Adrenal gland (tissue), 12 donors: ENCODE data around the gene SRSF9. TPM values are rescaled to one million over a fixed set of nuclear protein-coding genes. Genes with fewer than 3 reads are reported as not detected.
A peak's percentile ranks its signal among the peaks of the same experiment; 100 is the strongest.

ENCODE experiments used
- DNase-seq, 7 donors: peaks; one replicate each; pipeline ENCODE4 v3.0.0-alpha.2; 2019 to 2020
- H3K27ac ChIP-seq, 5 donors: fragments of 200-600 bp; sonication (generic) in 4 of 5; 1 replicate in 3 of 5; 2 replicates in 2 of 5; pipeline versions ENCODE4 v1.5.1 to v1.8.0; 2016 to 2020; ENCODE audit warnings: mild to moderate bottlenecking in 1 of 5
- H3K27me3 ChIP-seq: fragments of 200-600 bp; 2 replicates; pipeline ENCODE4 v1.8.0; 2021
- H3K36me3 ChIP-seq, 2 donors: fragments of 200-600 bp; replicated peaks in 1 of 2; 1 replicate in 1 of 2; 2 replicates in 1 of 2; pipeline versions ENCODE4 v1.5.1 to v1.8.0; 2018 to 2022
- H3K4me1 ChIP-seq, 2 donors: fragments of 200-600 bp; replicated peaks in 1 of 2; 1 replicate in 1 of 2; 2 replicates in 1 of 2; pipeline versions ENCODE4 v1.5.1 to v1.8.0; 2018 to 2021
- H3K4me3 ChIP-seq, 4 donors: fragments of 200-600 bp; sonication (generic) in 3 of 4; one replicate each; pipeline ENCODE4 v1.5.1; 2016 to 2018
- H3K9me3 ChIP-seq, 3 donors: fragments of 200-600 bp; sonication (generic) in 1 of 3; replicated peaks in 1 of 3; 1 replicate in 2 of 3; 2 replicates in 1 of 3; pipeline versions ENCODE4 v1.5.1 to v1.8.0; 2016 to 2021
- CTCF ChIP-seq, 6 experiments: fragments of 450-650 bp in 4 of 6; fragments of 200-600 bp in 2 of 6; sonication (generic) in 1 of 6; IDR thresholded peaks; 1 replicate in 5 of 6; 2 replicates in 1 of 6; pipeline versions ENCODE4 v1.5.1 to v1.8.0; 2016 to 2021; ENCODE audit warnings: antibody characterized with exemption in 6 of 6, mild to moderate bottlenecking in 2 of 6, moderate library complexity in 1 of 6
- POLR2A ChIP-seq, 2 donors: fragments of 450-650 bp; IDR thresholded peaks; one replicate each; pipeline ENCODE4 v1.6.1; 2017; ENCODE audit warnings: antibody characterized with exemption in 2 of 2, mild to moderate bottlenecking in 2 of 2, moderate library complexity in 1 of 2
- WGBS, 4 donors: extraction: QIAGEN DNeasy Blood & Tissue Kit in 2 of 4; methylation state at CpG; one replicate each; pipeline versions ENCODE4 v1.1.5 to v1.1.7; 2013 to 2017; 5-methylcytosine and 5-hydroxymethylcytosine counted together
- intact Hi-C, 2 donors: fragments of 100-400 bp; cut with DNase I; formaldehyde crosslinking; loops; one replicate each; pipeline versions ENCODE4 v1.14.1 to v1.15.0; 2022 to 2023
- polyA plus RNA-seq, 3 donors: library from polyadenylated mRNA; stranded (reverse); fragments of 200-250 nt in 2 of 3; fragments of 350-450 nt in 1 of 3; fragmentation: Illumina TruSeq in 1 of 3; extraction: RNeasy Lipid Tissue Mini Kit (QIAGEN cat#74804) in 1 of 3; gene quantifications; one replicate each; pipeline ENCODE4 v1.2.3, GENCODE V29; 2013 to 2014
- total RNA-seq, 9 donors: library from RNA; depleted of rRNA in 4 of 9; stranded (reverse); fragments of >200 nt in 4 of 9; fragments of 120-200 nt in 1 of 9; fragmentation: NEBNext Ultra II Directional in 1 of 9; extraction: Animal tissue kit (Norgen Biotek cat#: 25700) in 1 of 9; gene quantifications; one replicate each; pipeline versions ENCODE4 v1.1.0 to v1.2.4, GENCODE V29; 2013 to 2023
- donor health status: healthy with polysubstance abuse.
- donor health status: Bipolar disorder and iron deficiency.
- donor health status: DM: yes; HTN: yes; CAD: no.
- donor health status: DM: no; HTN: no; CAD: no.
- donor health status: DM: no; HTN: no; CAD: no.
- donor health status: DM: yes; HTN: yes; CAD: no.

SRSF9 gene
- total and polyA plus RNA-seq, 12 donors, result 55.5 to 206 (median 112) TPM

DNA sequence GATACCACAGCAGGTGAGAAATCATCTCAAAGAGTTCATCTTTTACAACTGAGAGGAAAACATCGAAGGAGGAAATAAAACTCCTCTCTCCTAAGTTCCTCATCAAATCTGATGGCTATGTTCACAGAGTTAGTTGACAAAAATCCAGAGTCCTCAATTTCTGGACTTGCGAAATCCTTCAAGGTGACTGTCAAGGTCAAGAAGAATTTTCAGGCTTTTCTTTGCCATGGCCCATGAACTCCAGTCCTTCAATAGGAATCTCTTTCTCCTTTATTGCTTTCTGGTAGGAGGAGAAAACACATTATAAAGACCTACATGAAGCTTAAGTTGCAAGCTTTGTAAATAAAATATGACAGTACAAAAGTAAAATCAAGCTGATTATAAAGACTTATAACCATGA is 24.9 kb downstream of the SRSF9 start:
- no peak overlapping the region for H3K27ac ChIP-seq
- DNase-seq, result no peak
- H3K4me1 ChIP-seq, result peaks cover 8 to 30% of the 10 kb centered on the region in 2 donors
- no peaks in the 10 kb centered on the region for H3K9me3 ChIP-seq
- no peak overlapping the region for H3K4me3 ChIP-seq
- peaks cover 0 to 49% of the 10 kb centered on the region in 2 donors for H3K36me3 ChIP-seq
- WGBS, 4 donors, result 50 to 71% (median 66%) methylated on average over 2 of the region's 2 CpGs
- intact Hi-C loops, result no loop called here
- TF ChIP-seq CTCF (IDR thresholded peaks at IDR 0.05) (no peak), POLR2A (IDR thresholded peaks at IDR 0.05) (no peak)
- no peaks in the 10 kb centered on the region for H3K27me3 ChIP-seq

GRCh38 chr12:120439646-120440247 is 29.8 kb downstream of the SRSF9 start:
- Histone ChIP-seq H3K9me3 (no peaks in the 10 kb centered on the region), H3K4me3 (no peak overlapping the region), H3K4me1 (peaks cover 13 to 20% of the 10 kb centered on the region in 2 donors), H3K36me3 (peaks cover 0 to 44% of the 10 kb centered on the region in 2 donors), H3K27ac (no peak overlapping the region), H3K27me3 (no peaks in the 10 kb centered on the region)
- 14 to 31% (median 16%) methylated on average over 5 to 6 of the region's 6 CpGs for WGBS, 4 donors
- TF ChIP-seq CTCF (IDR thresholded peaks at IDR 0.05), result peak; percentile 26 to 53 (median 47)
- no peak for TF ChIP-seq POLR2A (IDR thresholded peaks at IDR 0.05)
- peak; percentile 48 to 74 (median 65) for DNase-seq
- intact Hi-C loops, result no loop called here

- Histone ChIP-seq H3K27me3 (no peaks in the 10 kb centered on the region), H3K4me3 (peak overlapping the region; percentile 74 to 90 (median 82)), H3K36me3 (peaks cover 0 to 34% of the 10 kb centered on the region in 2 donors), H3K9me3 (no peaks in the 10 kb centered on the region), H3K27ac (peak overlapping the region; percentile 20 to 90 (median 63)), H3K4me1 (peaks cover 13 to 18% of the 10 kb centered on the region in 2 donors)
- intact Hi-C loops, result no loop called here
- no peak for DNase-seq
- 29 to 44% (median 34%) methylated on average over 17 of the region's 17 CpGs for WGBS, 4 donors
- TF ChIP-seq CTCF (IDR thresholded peaks at IDR 0.05) (no peak), POLR2A (IDR thresholded peaks at IDR 0.05) (no peak)
Measured at GRCh38 chr12:120438495-120439198, 30.9 kb downstream of the SRSF9 start.

DNA sequence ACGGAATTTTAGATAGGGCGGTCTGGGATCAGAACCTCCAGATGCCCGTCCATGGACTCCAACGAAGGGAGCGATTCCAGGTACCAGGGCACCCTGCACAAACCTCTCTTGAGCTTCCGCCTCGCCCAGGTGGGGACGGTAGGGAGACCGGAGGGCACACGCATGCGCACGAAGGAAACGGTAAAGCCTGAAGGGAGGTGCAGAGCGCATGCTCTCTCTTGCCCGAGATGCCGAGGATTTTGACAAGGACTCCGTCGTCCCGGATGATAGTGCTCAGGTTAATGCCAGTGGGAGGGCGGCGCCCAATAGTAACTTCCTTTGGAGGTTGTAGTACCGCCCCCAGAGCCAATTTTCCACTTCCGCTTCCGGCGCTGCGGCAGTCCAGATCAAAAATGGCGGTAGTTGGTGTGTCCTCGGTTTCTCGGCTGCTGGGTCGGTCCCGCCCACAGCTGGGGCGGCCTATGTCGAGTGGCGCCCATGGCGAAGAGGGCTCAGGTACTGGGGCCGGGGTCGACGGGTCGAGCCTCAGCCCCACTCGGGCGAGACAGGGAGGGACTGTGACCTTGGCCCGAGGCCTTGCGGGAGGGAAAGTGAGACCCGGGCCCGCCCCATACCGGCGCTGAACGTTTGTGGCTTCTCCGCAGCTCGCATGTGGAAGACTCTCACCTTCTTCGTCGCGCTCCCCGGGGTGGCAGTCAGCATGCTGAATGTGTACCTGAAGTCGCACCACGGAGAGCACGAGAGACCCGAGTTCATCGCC is 31.6 kb downstream of the SRSF9 start, which contains the start of gene COX6A1:
COX6A1 (plus strand) TSS at position 379 of the 760 bp plus-strand sequence; CDS start at position 393, 14 bp downstream.
- peaks cover 13 to 18% of the 10 kb centered on the region in 2 donors for H3K4me1 ChIP-seq
- TF ChIP-seq POLR2A (IDR thresholded peaks at IDR 0.05), result peak in 1 of 2 donors; percentile 58
- peak in 2 of 6 experiments; percentile 2 to 10 for TF ChIP-seq CTCF (IDR thresholded peaks at IDR 0.05)
- no peaks in the 10 kb centered on the region for H3K9me3 ChIP-seq
- peak within 1 kb of the TSS; percentile 74 to 90 (median 82) for H3K4me3 ChIP-seq
- H3K27ac ChIP-seq, result peak within 1 kb of the TSS; percentile 20 to 90 (median 63)
- no peaks in the 10 kb centered on the region for H3K27me3 ChIP-seq
- WGBS, 4 donors, result 0 to 1% (median 0%) methylated on average over 17 to 59 of the region's 59 CpGs
- intact Hi-C loops, result no loop called here
- DNase-seq, result peak; percentile 93 to 99 (median 98)
- H3K36me3 ChIP-seq, result peaks cover 0 to 27% of the 10 kb centered on the region in 2 donors
